ENCODE results near the gene THAP4.

Gene THAP4

DNA sequence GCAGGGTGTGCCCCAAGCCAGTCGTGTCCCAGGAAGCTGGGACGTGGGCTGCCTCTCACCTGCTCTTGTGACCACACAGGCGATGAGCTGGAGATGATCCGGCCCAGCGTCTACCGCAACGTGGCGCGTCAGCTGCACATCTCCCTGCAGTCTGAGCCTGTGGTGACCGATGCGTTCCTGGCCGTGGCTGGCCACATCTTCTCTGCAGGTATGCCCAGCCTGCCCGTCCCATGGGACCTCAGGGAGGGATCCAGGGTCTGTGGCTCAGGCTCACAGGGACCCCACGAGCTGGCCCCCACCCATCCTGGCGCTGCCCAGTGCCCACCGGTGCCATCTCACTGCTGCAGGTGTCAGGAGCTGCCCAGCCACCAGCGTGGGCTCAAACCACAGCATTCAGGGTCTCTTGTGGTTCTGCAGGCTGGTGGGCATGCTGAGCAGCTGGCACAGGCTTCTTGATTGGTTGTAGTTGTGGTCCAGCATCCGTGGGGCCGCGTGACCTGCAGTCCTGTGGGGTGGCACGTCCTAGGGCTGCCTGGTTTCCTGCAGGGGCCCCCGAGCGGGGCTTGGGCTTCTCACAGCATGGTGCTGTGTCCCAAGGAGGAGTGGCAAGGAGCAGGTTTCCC is 74.6 kb downstream of the THAP4 start:
- no peak for DNase-seq

DNA sequence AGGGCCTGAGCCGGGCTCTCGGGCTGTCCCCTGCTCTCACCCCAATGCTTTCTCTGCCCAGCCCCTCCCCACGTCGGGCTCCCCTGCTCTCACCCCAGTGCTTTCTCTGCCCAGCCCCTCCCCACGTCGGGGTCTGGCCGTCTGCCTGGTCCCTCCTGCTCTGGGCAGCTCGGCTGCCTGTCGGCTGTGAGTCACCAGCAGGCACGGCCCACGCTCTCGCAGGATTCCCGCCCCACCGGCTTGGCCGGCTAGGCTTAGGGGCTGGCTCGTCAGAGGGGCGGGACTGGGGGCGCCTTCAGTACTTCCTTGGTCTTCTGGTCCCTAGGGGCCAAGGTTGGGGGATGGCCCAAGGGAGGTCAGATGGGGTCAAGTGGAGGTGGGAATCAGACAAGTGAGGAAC is 75.1 kb downstream of the THAP4 start:
- DNase-seq = no peak

DNA sequence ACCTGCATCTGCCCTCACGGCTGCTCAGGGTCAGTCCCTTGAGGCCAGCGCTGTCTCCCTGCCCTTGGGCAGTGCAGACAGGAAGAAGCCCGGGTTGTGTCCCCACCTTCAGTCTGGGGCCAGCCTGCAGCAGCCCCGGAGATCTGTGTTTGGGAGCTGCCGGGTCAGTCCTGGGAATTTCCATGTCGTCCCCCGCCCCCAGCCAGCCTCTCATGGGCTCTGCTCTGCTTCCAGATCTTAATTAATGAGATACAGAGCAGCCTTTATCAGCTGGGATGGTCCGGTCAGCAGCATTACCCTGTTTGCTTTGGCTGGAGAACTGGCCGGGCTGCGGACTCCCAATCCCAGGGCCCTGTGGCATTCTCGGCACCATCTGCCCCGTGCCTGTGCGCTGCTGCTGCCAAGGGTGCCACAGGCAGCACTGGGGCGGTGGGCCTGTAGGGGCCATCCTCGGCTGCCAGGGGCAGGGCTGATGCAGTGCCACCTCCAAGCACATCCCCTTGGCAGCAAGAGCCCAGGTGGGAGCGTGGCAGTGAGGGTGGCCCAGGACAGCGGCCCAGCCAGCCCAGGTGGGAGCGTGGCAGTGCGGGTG is 76.0 kb downstream of the THAP4 start:
- no peak for DNase-seq

DNA sequence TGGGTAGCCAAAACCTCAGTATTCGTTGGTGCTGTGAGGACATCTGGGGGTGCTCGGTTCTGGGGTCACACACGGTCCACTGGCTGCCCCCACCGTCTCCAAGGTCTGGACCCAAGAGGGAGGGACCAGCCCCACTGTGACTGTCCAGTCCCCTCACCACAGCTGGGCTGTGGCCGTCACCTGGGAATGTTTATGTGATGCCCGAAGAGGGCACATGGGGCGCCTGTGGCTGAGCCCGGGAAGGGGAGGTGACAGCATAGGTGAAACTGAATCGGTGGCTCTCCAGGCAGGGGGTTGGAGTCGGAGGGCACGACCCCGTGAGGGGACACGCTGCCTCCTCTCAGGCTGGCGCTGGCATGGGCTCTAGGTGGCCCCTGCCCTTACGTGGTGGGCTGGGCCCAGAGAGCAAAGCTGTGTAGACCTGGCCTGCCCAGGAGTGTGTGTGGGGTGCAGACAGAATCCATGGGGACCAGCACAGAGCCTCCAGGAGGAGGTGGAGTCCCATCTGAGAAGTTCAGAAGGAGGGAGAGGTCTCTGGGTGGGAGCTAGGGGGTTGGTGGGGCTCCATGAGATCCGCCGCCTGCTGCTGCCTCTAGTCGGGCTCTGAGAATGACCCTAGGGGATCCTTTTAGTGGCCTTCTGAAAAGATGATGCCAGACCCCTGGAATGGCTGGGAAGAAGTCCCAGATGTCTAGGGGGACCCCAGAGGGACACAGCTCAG is 76.6 kb downstream of the THAP4 start:
- no peak for DNase-seq

DNA sequence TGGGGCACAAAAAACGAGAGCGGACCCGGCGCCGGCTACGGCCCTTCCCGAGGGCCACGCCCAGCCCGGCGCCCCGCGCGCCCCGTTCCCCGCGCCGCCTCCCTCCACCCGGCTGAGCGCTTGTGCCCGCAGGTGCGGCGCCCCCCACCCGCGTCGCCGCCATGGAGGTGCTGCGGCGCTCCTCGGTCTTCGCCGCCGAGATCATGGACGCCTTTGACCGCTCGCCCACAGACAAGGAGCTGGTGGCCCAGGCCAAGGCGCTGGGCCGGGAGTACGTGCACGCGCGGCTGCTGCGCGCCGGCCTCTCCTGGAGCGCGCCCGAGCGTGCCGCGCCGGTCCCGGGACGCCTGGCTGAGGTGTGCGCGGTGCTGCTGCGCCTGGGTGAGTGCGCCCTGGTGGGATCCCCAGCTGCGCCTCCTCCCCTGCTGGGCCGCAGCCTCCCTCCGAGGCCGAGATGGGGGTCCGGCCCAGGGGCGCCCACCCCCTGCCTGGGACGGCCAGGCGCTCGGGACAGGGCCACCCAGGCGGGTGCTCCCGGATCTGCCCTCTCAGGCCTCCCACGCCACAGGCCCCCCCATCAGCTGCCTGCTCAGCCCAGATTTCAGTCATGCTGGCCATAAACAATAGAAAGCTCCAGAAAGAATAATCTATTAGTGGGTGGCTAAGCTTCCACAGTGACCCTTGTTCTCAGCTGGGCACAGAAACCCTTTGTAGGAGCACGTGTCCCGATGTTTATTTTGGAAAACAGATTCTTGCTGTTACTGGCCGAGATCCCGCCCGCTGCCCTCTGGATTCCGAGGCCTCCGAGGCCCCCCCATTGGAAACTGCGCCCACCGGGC is 77.4 kb downstream of the THAP4 start:
- DNase-seq = no peak

DNA sequence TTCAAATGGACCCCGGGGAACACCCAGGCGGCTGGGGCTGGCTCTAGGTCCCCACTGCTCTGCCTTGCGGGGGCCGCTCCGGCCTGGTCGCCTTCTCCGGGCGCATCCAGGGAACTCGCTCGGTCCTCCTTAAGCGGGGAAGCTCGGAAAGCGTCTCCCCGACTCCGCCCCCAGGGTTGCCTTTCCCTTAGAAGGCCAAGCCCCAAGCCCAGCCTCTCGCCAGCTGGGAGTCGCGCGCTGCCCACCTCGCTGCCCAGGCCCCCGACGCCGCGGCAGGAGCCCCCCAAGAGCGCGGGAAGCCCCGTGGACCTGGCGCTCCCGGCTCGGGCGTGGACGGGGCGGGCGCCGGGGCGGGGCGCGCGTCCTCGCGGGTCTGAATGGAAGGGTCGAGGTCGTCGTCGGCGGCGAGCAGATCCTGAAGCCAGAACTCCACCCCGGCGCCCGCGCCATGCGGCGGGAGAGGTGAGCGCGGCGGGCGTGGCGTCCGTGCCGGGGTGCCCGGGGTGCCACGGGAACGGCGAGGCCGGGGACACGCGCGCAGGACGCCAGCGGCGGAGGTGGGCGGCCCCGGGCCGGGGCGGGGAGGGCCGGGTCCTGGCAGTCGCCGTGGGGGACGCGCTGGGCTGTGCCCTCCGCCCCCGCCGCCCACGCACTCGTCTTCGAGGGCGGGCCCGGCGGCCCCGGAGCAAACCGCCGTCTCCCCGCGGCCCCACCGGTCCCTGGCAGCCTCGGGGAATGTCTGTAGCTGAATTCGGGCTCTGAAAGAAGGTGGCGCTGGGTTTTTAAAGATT is 78.2 kb downstream of the THAP4 start, which contains the start of gene BOK:
Gene BOK (plus strand): TSS at position 214 of the 791 bp plus-strand sequence. CDS start 739 bp downstream, outside the sequence.
- peak; percentile 12 to 13 for DNase-seq

DNA sequence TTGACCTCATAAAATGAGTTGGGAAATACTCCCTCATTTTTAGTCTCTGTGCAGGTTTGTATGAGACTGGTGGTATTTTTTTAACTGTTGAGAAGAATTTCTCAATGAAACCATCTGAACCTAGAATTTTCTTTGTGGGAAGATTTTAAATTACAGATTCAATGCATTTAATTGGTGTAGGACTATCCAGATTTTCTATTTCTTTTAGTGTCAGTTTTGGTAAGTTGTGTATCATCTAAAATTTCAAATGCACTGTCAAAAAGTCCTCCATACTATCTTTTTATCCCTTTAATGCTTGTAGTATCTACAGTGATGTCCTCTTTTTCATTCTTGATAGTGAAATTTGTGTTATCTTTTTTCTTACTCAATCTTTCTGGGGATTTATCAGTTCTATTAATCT is 80.2 kb downstream of the THAP4 start:
- no peak for DNase-seq

DNA sequence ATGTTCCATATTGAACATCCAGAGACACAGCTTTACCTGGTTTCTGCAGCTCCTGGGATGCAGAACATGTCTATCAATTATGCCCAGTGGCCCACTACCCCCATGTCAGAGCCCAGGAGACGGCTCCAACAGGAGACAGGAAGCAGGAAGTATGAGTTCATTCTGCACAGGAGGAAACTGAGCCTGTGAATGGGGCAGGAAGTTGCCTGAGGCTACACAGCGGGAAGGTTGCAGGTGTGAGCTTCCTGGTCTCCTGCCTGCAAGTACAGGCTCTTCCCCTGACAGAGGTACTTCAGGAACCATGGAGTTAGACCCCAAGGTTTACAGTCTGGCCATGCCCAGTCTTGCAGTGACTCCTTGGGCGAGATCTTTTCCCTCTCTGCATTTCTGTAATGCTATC is 81.2 kb downstream of the THAP4 start:
- DNase-seq = no peak

DNA sequence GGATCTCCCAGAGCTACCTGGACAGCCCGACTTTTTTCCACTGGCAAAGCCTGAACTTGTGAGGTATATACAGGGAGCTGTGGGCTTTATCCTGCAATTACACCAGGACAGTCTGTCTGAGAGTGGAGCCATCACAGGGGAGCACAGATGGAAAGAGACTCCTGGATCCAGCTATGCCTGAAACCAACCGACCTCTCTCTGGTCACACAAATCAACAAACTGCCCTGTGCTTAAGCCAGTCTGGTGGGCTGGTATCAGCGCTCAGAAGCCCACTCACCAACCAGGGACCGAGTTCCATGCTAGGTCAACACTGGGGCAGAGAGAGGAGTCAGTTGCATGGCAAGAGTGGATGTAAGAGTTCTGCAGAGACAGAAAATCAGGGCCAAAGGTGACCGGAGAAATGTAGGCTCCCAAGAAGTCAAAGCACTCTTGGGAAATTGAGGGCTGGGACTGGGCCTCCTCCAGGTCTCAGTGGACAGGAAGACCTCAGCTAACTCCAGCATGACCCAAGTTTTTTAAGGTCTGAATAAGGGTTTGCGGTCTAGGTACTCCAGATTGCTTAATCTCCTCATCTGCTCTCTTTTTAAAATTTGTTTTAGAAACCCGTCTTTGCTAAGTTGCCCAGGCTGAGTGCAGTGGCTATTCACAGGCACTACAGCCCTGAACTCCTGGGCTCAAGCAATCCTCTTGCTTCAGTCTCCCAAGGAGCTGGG is 82.2 kb downstream of the THAP4 start:
- DNase-seq = no peak

DNA sequence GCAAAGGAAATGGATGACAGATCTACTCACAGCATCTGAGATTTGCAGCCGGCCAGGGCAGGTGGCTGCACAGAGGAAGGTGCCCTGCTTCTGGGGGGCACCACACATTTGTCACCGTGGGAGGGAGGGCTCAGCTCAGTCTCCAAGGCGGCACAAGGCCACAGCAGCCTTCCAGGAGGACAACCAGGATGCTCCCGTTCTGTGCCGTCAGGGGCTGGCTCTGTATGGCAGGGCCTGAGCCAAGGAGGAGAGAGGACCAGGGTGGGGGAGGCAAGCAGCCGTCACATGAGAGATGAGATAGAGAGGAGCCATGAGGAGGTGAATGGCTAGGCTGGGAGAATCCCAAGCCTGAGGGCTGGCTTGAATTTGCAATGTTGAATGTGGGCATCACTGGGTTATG is 83.0 kb downstream of the THAP4 start:
- no peak for DNase-seq

DNA sequence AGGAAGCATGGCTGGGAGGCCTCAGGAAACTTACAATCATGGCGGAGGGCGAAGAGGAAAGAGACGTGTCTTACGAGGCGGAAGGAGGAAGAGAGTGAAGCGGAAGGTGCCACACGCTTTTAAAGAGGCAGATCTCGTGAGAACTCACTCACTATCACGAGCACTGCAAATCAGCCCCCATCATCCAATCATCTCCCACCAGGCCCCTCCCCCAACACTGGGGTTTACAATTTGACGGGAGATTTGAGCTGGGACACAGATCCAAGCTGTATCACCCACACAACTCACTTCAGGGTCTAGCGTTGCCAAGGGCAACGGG is 83.5 kb downstream of the THAP4 start:
- DNase-seq = no peak

DNA sequence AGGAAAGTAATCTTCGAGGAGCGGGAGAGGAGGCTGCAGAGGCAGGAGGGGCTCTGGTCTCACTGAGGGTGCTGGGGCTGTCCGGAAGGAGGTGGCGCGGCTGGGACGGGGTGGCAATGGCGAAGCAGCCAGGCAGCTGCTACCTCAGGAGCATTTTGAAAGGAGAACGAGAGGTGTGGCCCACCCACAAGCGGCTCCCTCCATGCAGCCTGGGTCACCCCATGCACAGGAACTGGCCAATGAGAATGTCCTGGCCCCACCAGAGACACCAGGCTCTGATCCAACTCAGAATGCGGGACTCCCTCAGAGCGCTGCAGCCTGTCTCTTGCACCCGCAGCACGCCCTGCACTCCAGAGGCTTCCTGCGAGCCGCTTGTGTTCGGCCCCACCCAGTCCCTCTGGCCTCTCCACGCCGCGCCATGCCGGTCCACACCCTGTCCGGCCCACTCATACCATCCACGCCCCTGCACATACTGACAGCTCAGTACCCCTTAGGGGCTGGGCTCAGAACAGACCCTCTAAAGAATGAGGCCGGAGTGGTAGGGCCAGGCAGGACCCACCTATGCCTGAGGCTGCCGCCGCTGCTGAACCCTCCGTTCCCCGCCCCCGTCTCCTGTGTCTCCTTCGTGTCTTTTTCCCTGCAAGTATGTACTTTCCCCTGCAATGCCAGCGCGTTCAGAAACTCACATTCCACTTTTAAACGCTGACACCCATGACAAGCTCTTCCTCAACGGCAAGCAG is 84.8 kb downstream of the THAP4 start:
- no peak for DNase-seq

DNA sequence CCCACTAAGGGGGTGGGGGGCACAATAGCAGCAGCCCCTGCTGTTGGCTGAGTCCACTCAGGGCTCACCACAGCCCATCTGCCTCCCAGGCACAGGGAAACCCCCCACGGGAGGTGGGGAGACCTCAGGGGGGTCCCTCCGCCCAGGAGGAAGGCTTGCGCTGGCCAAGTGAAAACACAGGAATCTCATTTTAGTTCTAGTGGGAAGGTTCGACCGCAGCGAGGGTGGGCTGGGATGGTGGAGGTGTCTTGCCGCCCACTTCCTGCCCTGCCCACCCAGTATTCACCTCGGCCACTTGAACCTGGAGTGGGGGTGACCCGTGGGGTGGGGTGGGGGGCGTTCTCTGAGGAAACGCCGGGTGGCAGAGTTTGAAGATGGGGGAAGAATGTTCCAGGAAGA is 85.4 kb downstream of the THAP4 start:
- DNase-seq = no peak

DNA sequence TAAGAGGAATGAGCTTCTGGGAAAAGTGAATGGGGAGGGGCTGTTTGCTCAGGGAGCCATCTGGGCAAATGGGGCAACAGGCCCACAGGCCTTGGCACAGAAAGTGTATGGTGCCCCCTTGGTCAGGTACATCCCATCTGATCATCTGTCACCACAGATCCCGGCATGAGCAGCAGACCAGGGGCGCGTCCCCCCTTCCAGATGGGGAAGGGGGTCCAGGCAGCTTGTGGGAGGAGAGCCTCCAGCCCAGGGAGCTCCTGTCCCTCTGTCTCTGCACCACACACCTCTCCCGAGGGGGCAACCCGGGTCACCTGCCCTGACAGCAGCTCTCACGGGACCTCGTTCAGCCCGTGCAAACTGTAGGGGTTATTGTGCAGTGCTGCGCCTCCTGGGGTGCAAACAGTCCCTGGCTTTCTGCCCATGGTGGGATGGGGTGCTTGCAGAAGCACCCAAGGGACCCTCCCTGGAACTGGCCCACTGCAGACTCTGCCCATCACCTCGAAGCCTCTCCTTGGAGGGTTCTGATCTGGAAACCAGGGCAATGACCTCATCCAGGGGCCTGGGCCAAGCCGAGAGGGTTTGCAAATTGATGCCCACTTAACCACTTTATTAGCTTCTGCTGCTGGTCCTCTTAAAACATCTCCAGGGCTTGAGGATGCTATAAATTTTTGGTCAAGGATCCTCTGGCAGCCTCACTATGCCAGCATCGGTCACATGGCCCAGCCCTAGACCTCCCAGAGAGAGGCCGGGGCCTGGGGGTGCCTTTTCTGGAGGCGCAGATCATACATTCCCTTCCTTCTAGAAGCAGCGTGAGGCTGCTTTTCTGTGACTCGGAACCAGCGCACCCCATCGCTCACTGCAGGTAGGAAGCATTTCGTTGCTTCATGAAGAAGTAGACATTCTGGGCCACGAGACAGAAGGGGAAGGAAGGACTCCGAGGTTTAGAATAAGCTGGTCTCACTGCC is 86.1 kb downstream of the THAP4 start:
- DNase-seq = no peak

DNA sequence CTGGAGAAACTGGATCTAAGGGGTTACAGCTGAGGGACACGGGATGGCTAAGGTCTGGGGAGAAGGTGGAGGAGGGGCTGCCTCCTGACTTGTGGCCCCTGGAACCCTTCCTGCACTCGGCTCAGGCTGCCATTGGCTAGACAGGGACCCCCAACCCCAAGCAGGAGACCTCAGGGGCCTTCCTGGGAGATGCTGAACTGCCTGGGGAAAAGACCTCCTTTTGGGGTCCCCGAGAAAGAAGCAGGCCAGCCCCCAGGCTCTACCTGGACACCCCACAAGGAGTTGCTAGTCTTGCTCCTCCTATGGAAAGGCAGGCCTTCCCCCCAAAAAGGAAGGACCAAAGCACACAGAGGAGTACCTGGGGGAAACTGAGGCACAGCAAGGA is 88.5 kb downstream of the THAP4 start:
- DNase-seq = no peak

DNA sequence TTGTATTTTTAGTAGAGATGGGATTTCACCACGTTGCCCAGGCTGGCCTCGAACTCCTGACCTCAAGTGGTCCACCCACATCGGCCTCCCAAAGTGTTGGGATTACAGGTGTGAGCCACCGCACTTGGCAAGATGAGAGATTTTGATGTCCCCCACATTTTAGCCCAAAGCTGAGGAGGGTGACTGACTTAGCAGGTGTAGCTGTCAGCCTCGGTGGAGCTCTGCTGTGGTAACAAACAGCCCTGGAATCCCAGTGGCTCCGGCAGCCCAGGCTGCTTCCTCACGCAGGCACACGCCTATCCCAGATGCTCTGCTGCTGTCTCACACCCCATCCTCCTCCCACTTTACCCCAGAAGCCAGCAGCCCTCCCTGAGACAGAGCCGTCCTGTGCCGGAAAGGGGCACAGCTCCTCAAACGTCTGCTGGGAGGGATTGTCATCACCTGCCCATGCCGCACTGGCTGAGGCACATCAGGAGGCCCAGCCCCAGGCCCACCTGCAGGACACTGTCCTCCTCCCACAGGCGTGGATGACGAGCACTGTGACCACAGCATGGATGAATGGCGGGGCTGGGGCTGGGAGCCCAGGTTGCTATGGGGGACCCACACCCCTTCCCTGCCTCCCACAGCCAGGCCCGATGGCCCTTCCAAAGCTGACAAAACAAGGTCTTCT is 89.0 kb downstream of the THAP4 start:
- DNase-seq = no peak

DNA sequence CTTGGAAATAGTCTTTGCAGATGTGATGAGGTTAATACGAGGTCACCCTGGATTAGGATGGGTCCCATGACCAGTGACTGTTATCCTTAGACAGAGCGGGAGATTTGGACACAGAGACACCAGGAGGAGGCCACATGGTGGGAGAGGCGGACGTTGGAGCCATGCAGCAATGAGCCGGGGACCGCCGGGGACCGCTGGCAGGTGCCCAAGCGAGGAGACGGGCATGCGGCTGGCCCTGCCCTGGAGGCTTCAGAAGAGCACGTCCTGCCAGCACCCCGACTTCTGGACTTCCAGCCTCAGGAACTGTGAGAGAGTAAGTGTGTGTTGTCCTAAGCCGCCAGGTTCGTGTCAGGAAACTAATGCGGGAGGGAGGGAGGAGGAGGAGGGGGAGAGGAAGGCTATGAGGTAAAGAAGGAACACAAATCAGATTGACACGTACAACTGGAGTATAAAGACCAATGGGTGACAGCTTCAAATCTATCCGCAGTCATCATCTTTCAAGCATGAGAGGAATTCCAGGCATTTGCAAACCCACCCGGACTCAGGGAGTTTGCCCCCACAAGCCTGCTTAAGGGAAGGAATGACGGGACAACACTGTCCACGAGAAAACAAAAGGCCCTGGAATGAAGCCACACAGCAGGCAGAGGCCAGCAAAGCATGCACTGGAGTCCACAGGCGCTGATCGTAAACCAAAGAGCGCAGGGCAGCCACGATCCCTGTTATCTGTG is 90.0 kb downstream of the THAP4 start:
- no peak for DNase-seq

DNA sequence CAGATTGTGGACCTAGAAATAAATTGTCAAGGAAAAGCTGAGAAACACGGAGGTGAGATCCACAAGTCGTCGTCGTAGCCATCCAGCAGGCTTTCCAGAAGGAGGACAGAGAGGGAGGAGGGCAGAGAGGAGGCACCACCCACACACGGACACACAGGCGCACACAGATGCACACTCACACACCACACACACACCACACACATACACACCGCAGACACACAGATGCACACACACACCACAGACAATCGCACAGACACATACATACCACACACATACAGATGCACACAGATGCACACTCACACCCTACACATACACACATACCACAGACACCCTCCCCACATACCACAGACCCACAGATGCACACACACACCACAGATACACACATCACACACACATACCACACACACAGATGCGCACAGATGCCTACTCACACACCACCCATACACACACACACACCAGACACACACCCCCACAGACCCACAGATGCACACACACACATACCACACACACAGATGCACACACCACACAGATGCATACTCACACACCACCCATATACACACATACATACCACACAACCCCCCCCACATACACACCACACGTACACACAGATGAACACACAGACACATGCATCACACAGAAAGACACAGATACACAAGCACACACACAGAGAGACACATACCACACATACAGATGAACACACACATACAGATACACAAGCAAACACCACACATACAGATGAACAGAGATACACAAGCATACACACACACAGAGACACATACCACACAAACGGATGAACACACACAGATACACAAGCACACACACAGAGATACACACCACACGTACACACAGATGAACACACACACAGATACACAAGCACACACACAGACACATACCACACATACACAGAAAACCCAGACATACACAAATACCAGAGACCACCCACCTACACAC is 91.2 kb downstream of the THAP4 start:
- DNase-seq = no peak

Data from stimulated activated CD4-positive, alpha-beta T cell treated with anti-CD3 and anti-CD28 coated beads, Interleukin-4, amount 100 ng/mL, for 4 hours (primary cell).